HEK293T (cell line): ENCODE results near the gene IGSF21.

Experiments used
- CTCF ChIA-PET: fragments of 350-600 bp; formaldehyde crosslinking; extraction: SDS; loops from one replicate; lab custom pipeline; 2021; ENCODE audit warnings: antibody characterized with exemption, inconsistent platforms; lab: Yijun Ruan, JAX
- POLR2A ChIA-PET: fragments of 350-600 bp; formaldehyde crosslinking; extraction: SDS; loops from one replicate; lab custom pipeline; 2020; ENCODE audit warnings: antibody characterized with exemption, inconsistent platforms; lab: Yijun Ruan, JAX
- DNase-seq: peaks from one replicate; pipeline ENCODE4 v3.0.0; 2012; ENCODE audit warnings: mixed read lengths; ENCODE audit errors: extremely low spot score
- ARNT ChIP-seq: fragments of 450-650 bp; IDR thresholded peaks from 2 replicates; pipeline ENCODE4 v1.6.1; 2017; ENCODE audit warnings: mild to moderate bottlenecking
- BHLHE40 ChIP-seq: fragments of 450-650 bp; IDR thresholded peaks from 2 replicates; pipeline ENCODE4 v1.6.1; 2016; ENCODE audit warnings: mild to moderate bottlenecking, moderate library complexity, borderline replicate concordance
- CTBP1 ChIP-seq: fragments of 450-650 bp; IDR thresholded peaks from 2 replicates; pipeline ENCODE4 v1.6.1; 2016; ENCODE audit warnings: borderline replicate concordance
- ELF4 ChIP-seq: fragments of 450-650 bp; IDR thresholded peaks from 2 replicates; pipeline ENCODE4 v1.6.1; 2017; ENCODE audit warnings: antibody characterized with exemption
- FOXA1 ChIP-seq: fragments of 450-650 bp; IDR thresholded peaks from 2 replicates; pipeline ENCODE4 v1.6.1; 2016; ENCODE audit warnings: mild to moderate bottlenecking
- FOXK2 ChIP-seq: fragments of 450-650 bp; IDR thresholded peaks from 2 replicates; pipeline ENCODE4 v1.6.1; 2016; ENCODE audit warnings: mild to moderate bottlenecking
- FOXM1 ChIP-seq: fragments of 450-650 bp; IDR thresholded peaks from 2 replicates; pipeline ENCODE4 v1.6.1; 2017; ENCODE audit warnings: mild to moderate bottlenecking, borderline replicate concordance
- HDGF ChIP-seq: fragments of 450-650 bp; IDR thresholded peaks from 2 replicates; pipeline ENCODE4 v1.6.1; 2017; ENCODE audit warnings: antibody characterized with exemption, borderline replicate concordance
- L3MBTL2 ChIP-seq: fragments of 450-650 bp; conservative IDR thresholded peaks from 2 replicates; pipeline ENCODE4 v1.6.1; 2016; ENCODE audit warnings: mild to moderate bottlenecking
- LEF1 ChIP-seq: fragments of 450-650 bp; IDR thresholded peaks from 2 replicates; pipeline ENCODE4 v1.6.1; 2017; ENCODE audit warnings: mild to moderate bottlenecking, borderline replicate concordance
- NFRKB ChIP-seq: fragments of 450-650 bp; IDR thresholded peaks from 2 replicates; pipeline ENCODE4 v1.6.1; 2016; ENCODE audit warnings: mild to moderate bottlenecking, moderate library complexity
- PKNOX1 ChIP-seq: fragments of 450-650 bp; IDR thresholded peaks from 2 replicates; pipeline ENCODE4 v1.6.1; 2016
- SP1 ChIP-seq: fragments of 450-650 bp; IDR thresholded peaks from 2 replicates; pipeline ENCODE4 v1.6.1; 2017
- SUZ12 ChIP-seq: fragments of 450-650 bp; IDR thresholded peaks from 2 replicates; pipeline ENCODE4 v1.6.1; 2016; ENCODE audit warnings: mild to moderate bottlenecking
- TARDBP ChIP-seq: fragments of 450-650 bp; IDR thresholded peaks from 2 replicates; pipeline ENCODE4 v1.6.1; 2016
- ZNF384 ChIP-seq: fragments of 450-650 bp; IDR thresholded peaks from 2 replicates; pipeline ENCODE4 v1.6.1; 2016

Gene IGSF21

GRCh38 chr1:18145851-18146618, 38.4 kb downstream of the IGSF21 start:
- TF ChIP-seq NFRKB (no peak), BHLHE40 (no peak), ELF4 (no peak), HDGF (no peak), ZNF384 (no peak), ARNT (no peak), L3MBTL2 (no peak), PKNOX1 (no peak), FOXA1 (no peak), FOXK2 (no peak), SP1 (no peak), LEF1 (no peak), TARDBP (no peak), FOXM1 (no peak), SUZ12 (no peak), CTBP1 (no peak)
- ChIA-PET CTCF (no interaction called here), POLR2A (no interaction called here)
- no peak for DNase-seq

- TF ChIP-seq L3MBTL2 (no peak), LEF1 (no peak), FOXM1 (no peak), FOXK2 (no peak), BHLHE40 (no peak), ARNT (no peak), HDGF (no peak), ZNF384 (no peak), SUZ12 (no peak), ELF4 (no peak), TARDBP (no peak), CTBP1 (no peak), FOXA1 (no peak), SP1 (no peak), PKNOX1 (no peak), NFRKB (no peak)
- CTCF ChIA-PET = interaction anchor here (0.5 kb wide), 1 partner anchor 1146 kb away, joined by 7 read pairs; no protein-coding TSS in a partner anchor
- no peak for DNase-seq
- POLR2A ChIA-PET = no interaction called here
Observed at GRCh38 chr1:18146886-18147285, 39.3 kb downstream of the IGSF21 start.

- POLR2A ChIA-PET = no interaction called here
- DNase-seq = no peak
- TF ChIP-seq PKNOX1 = no peak
- TF ChIP-seq ZNF384 = no peak
- TF ChIP-seq FOXA1 = no peak
- CTCF ChIA-PET = no interaction called here
Observed at GRCh38 chr1:18147672-18148071, 40.1 kb downstream of the IGSF21 start.

- TF ChIP-seq SUZ12 = no peak
- no peak for TF ChIP-seq ZNF384
- TF ChIP-seq ARNT = no peak
- no peak for TF ChIP-seq BHLHE40
- TF ChIP-seq ELF4 = no peak
- no peak for TF ChIP-seq LEF1
- ChIA-PET POLR2A (no interaction called here), CTCF (no interaction called here)
- no peak for DNase-seq
Observed at GRCh38 chr1:18148461-18148860, 40.9 kb downstream of the IGSF21 start.

- ChIA-PET CTCF (no interaction called here), POLR2A (no interaction called here)
- no peak for TF ChIP-seq L3MBTL2
- no peak for TF ChIP-seq PKNOX1
- no peak for TF ChIP-seq CTBP1
- TF ChIP-seq FOXM1 = no peak
- no peak for TF ChIP-seq LEF1
- no peak for TF ChIP-seq FOXA1
- TF ChIP-seq ARNT = no peak
- no peak for TF ChIP-seq SP1
- TF ChIP-seq SUZ12 = no peak
- TF ChIP-seq ELF4 = no peak
Observed at GRCh38 chr1:18149027-18149641, 41.5 kb downstream of the IGSF21 start.

More at GRCh38 chr1:18149027-18149641, 41.5 kb downstream of the IGSF21 start:
- peak; percentile 25 for DNase-seq
